Activated naive CD8-positive, alpha-beta T cell (primary cell): ENCODE results near the gene PIM1.
A peak's percentile ranks its signal among the peaks of the same experiment; 100 is the strongest.

ENCODE experiments used
- H3K27ac Mint-ChIP-seq: one replicate; pipeline ENCODE4 v1.8.0; 2021; ENCODE audit warnings: mixed read lengths
- H3K27me3 Mint-ChIP-seq: one replicate; pipeline ENCODE4 v1.8.0; 2021; ENCODE audit warnings: mixed read lengths
- H3K36me3 Mint-ChIP-seq: one replicate; pipeline ENCODE4 v1.8.0; 2021; ENCODE audit warnings: mixed read lengths
- H3K4me1 Mint-ChIP-seq: one replicate; pipeline ENCODE4 v1.8.0; 2021; ENCODE audit warnings: low read depth, mixed read lengths
- H3K4me3 Mint-ChIP-seq: one replicate; pipeline ENCODE4 v1.8.0; 2021; ENCODE audit warnings: mild to moderate bottlenecking, mixed read lengths
- H3K9me3 Mint-ChIP-seq: one replicate; pipeline ENCODE4 v1.8.0; 2021; ENCODE audit warnings: low read depth, mixed read lengths

Gene PIM1

GRCh38 chr6:37149745-37150144 is 20.2 kb upstream of the PIM1 start:
- peak overlapping the region; percentile 22 for H3K4me3 Mint-ChIP-seq
- no peaks in the 10 kb centered on the region for H3K36me3 Mint-ChIP-seq
- H3K27me3 Mint-ChIP-seq, result no peaks in the 10 kb centered on the region
- no peak overlapping the region for H3K27ac Mint-ChIP-seq
- H3K4me1 Mint-ChIP-seq, result peaks cover 7% of the 10 kb centered on the region
- no peaks in the 10 kb centered on the region for H3K9me3 Mint-ChIP-seq

- Mint-ChIP-seq H3K27ac (no peak overlapping the region), H3K36me3 (no peaks in the 10 kb centered on the region), H3K27me3 (no peaks in the 10 kb centered on the region), H3K9me3 (no peaks in the 10 kb centered on the region), H3K4me3 (peak overlapping the region; percentile 22), H3K4me1 (peaks cover 11% of the 10 kb centered on the region)
Observed at GRCh38 chr6:37150314-37150713, 19.6 kb upstream of the PIM1 start.

- Mint-ChIP-seq H3K4me1 (peaks cover 19% of the 10 kb centered on the region), H3K27ac (peak overlapping the region; percentile 86), H3K9me3 (no peaks in the 10 kb centered on the region), H3K4me3 (peak overlapping the region; percentile 46), H3K27me3 (no peaks in the 10 kb centered on the region), H3K36me3 (no peaks in the 10 kb centered on the region)
Observed at GRCh38 chr6:37155394-37156312, 14.3 kb upstream of the PIM1 start.

- Mint-ChIP-seq H3K27ac (no peak overlapping the region), H3K9me3 (no peaks in the 10 kb centered on the region), H3K4me1 (peaks cover 20% of the 10 kb centered on the region), H3K36me3 (no peaks in the 10 kb centered on the region), H3K27me3 (no peaks in the 10 kb centered on the region), H3K4me3 (no peak overlapping the region)
Observed at GRCh38 chr6:37158508-37158907, 11.4 kb upstream of the PIM1 start.

- H3K36me3 Mint-ChIP-seq, result no peaks in the 10 kb centered on the region
- H3K4me3 Mint-ChIP-seq, result no peak overlapping the region
- H3K27me3 Mint-ChIP-seq, result no peaks in the 10 kb centered on the region
- peaks cover 9% of the 10 kb centered on the region for H3K4me1 Mint-ChIP-seq
- H3K27ac Mint-ChIP-seq, result no peak overlapping the region
- H3K9me3 Mint-ChIP-seq, result no peaks in the 10 kb centered on the region
Observed at GRCh38 chr6:37160922-37161778, 8.8 kb upstream of the PIM1 start.

- peaks cover 1% of the 10 kb centered on the region for H3K4me1 Mint-ChIP-seq
- H3K27me3 Mint-ChIP-seq, result no peaks in the 10 kb centered on the region
- peak overlapping the region; percentile 6 for H3K27ac Mint-ChIP-seq
- no peaks in the 10 kb centered on the region for H3K36me3 Mint-ChIP-seq
- no peak overlapping the region for H3K4me3 Mint-ChIP-seq
- H3K9me3 Mint-ChIP-seq, result no peaks in the 10 kb centered on the region
Observed at GRCh38 chr6:37162740-37163139, 7.2 kb upstream of the PIM1 start.

GRCh38 chr6:37168163-37168758 is 1.7 kb upstream of the PIM1 start:
- peaks cover 9% of the 10 kb centered on the region for H3K36me3 Mint-ChIP-seq
- H3K4me1 Mint-ChIP-seq, result peaks cover 33% of the 10 kb centered on the region
- peak overlapping the region; percentile 90 for H3K4me3 Mint-ChIP-seq
- H3K27me3 Mint-ChIP-seq, result no peaks in the 10 kb centered on the region
- peak overlapping the region; percentile 95 for H3K27ac Mint-ChIP-seq
- H3K9me3 Mint-ChIP-seq, result no peaks in the 10 kb centered on the region

GRCh38 chr6:37168811-37169495 is 999 bp upstream of the PIM1 start:
- Mint-ChIP-seq H3K4me1 (peaks cover 40% of the 10 kb centered on the region), H3K4me3 (peak overlapping the region; percentile 90), H3K9me3 (no peaks in the 10 kb centered on the region), H3K27ac (peak overlapping the region; percentile 95), H3K27me3 (no peaks in the 10 kb centered on the region), H3K36me3 (peaks cover 16% of the 10 kb centered on the region)

- Mint-ChIP-seq H3K9me3 (no peaks in the 10 kb centered on the region), H3K4me1 (peaks cover 56% of the 10 kb centered on the region), H3K4me3 (peak overlapping the region; percentile 92), H3K27ac (peak overlapping the region; percentile 95), H3K36me3 (peaks cover 29% of the 10 kb centered on the region), H3K27me3 (no peaks in the 10 kb centered on the region)
Observed at GRCh38 chr6:37170273-37171200, 585 bp downstream of the PIM1 start.

GRCh38 chr6:37171201-37171969 is 1.4 kb downstream of the PIM1 start:
- H3K4me3 Mint-ChIP-seq, result peak overlapping the region; percentile 92
- H3K27me3 Mint-ChIP-seq, result no peaks in the 10 kb centered on the region
- H3K36me3 Mint-ChIP-seq, result peaks cover 30% of the 10 kb centered on the region
- peak overlapping the region; percentile 95 for H3K27ac Mint-ChIP-seq
- peaks cover 65% of the 10 kb centered on the region for H3K4me1 Mint-ChIP-seq
- no peaks in the 10 kb centered on the region for H3K9me3 Mint-ChIP-seq

GRCh38 chr6:37171970-37172812 is 2.2 kb downstream of the PIM1 start:
- H3K9me3 Mint-ChIP-seq, result no peaks in the 10 kb centered on the region
- H3K36me3 Mint-ChIP-seq, result peaks cover 34% of the 10 kb centered on the region
- H3K4me1 Mint-ChIP-seq, result peaks cover 71% of the 10 kb centered on the region
- no peaks in the 10 kb centered on the region for H3K27me3 Mint-ChIP-seq
- peak overlapping the region; percentile 92 for H3K4me3 Mint-ChIP-seq
- H3K27ac Mint-ChIP-seq, result peak overlapping the region; percentile 95

GRCh38 chr6:37172912-37173492 is 3.0 kb downstream of the PIM1 start:
- H3K27ac Mint-ChIP-seq, result peak overlapping the region; percentile 95
- no peaks in the 10 kb centered on the region for H3K27me3 Mint-ChIP-seq
- peaks cover 77% of the 10 kb centered on the region for H3K4me1 Mint-ChIP-seq
- peak overlapping the region; percentile 92 for H3K4me3 Mint-ChIP-seq
- H3K36me3 Mint-ChIP-seq, result peaks cover 38% of the 10 kb centered on the region
- no peaks in the 10 kb centered on the region for H3K9me3 Mint-ChIP-seq
